K562 (cell line): ENCODE data around the gene TRIM65. TPM values are rescaled to one million over a fixed set of nuclear protein-coding genes. Genes with fewer than 3 reads are reported as not detected.

Experiments
- CBFA2T3 ChIP-seq: fragments of 450-650 bp; IDR thresholded peaks from 2 replicates; pipeline ENCODE4 v1.6.1; 2017
- CLOCK ChIP-seq: fragments of 250-450 bp; sonication (Bioruptor Pico); IDR thresholded peaks from 2 replicates; pipeline ENCODE4 v1.4.0; 2020; ENCODE audit warnings: mild to moderate bottlenecking, moderate library complexity, borderline replicate concordance
- DACH1 ChIP-seq: fragments of 450-650 bp; IDR thresholded peaks from 2 replicates; pipeline ENCODE4 v1.6.1; 2018; ENCODE audit not compliant: partially characterized antibody
- ELF2 ChIP-seq: fragments of 250-450 bp; sonication (Bioruptor Pico); IDR thresholded peaks from 2 replicates; pipeline ENCODE4 v1.5.0; 2021; ENCODE audit warnings: mild to moderate bottlenecking
- ELK3 ChIP-seq: fragments of 450-650 bp; formaldehyde crosslinking; IDR thresholded peaks from 2 replicates; pipeline ENCODE4 v1.4.0; 2020; ENCODE audit warnings: mild to moderate bottlenecking
- GATAD2A ChIP-seq: fragments of 450-650 bp; IDR thresholded peaks from 2 replicates; pipeline ENCODE4 v1.6.1; 2017
- HDGF ChIP-seq: fragments of 450-650 bp; IDR thresholded peaks from 2 replicates; pipeline ENCODE4 v1.6.1; 2016
- KHSRP ChIP-seq: fragments of 450-650 bp; IDR thresholded peaks from 2 replicates; pipeline ENCODE4 v1.6.1; 2017
- PRPF4 ChIP-seq: fragments of 200-400 bp; formaldehyde crosslinking; IDR thresholded peaks from one replicate; pipeline ENCODE4 v1.6.1; 2017; ENCODE audit warnings: low read length, low read depth, mild to moderate bottlenecking; ENCODE audit not compliant: insufficient read depth, poor library complexity, severe bottlenecking
- STAT5A ChIP-seq: IDR thresholded peaks from 2 replicates; pipeline ENCODE4 v1.6.1; 2012; ENCODE audit warnings: low read length, inconsistent platforms, borderline replicate concordance
- TAF7 ChIP-seq: fragments of 450-650 bp; IDR thresholded peaks from 2 replicates; pipeline ENCODE4 v1.6.1; 2016; ENCODE audit warnings: missing genetic modification characterization, missing compliant biosample characterization
- ZBTB43 ChIP-seq: sonication (generic); formaldehyde crosslinking; IDR thresholded peaks from 2 replicates; pipeline ENCODE4 v1.8.0; 2023; ENCODE audit warnings: mild to moderate bottlenecking, missing genetic modification reagents
- ZNF407 ChIP-seq: fragments of 450-650 bp; IDR thresholded peaks from 2 replicates; pipeline ENCODE4 v1.6.1; 2016; ENCODE audit warnings: low read depth
- polyA plus RNA-seq, 8 experiments: library from polyadenylated mRNA; depleted of rRNA in 4 of 8; stranded (reverse) in 5 of 8; unstranded in 3 of 8; fragments of >200 nt; fragmentation: Nextera tagmentation in 2 of 8; fragmentation: Illumina TruSeq in 1 of 8; extraction: Ambion mirVana in 2 of 8; extraction: Trizol in 1 of 8; gene quantifications; 2 replicates each; pipeline versions ENCODE4 v1.2.1 to v1.2.3, GENCODE V29; 2011 to 2014; ENCODE audit warnings: inconsistent platforms in 1 of 8, missing spikeins in 1 of 8
- total RNA-seq, 7 experiments: library from RNA; depleted of rRNA in 6 of 7; stranded (reverse); fragments of >200 nt in 6 of 7; fragmentation: Illumina TruSeq in 2 of 7; extraction: Trizol in 2 of 7; gene quantifications; 2 replicates each; pipeline versions ENCODE4 v1.2.1 to v1.2.3, GENCODE V29; 2011 to 2021; ENCODE audit warnings: low replicate concordance in 1 of 7
- TF ChIP-seq, protein P1 (sequence below): fragments of 250-450 bp; sonication (Bioruptor Pico); IDR thresholded peaks from 2 replicates; pipeline ENCODE4 v1.4.0; 2020

TRIM65 gene
- total and polyA plus RNA-seq, 9 of the 15 experiments (the other 6 are each of a cell fraction or from before 2014, with no cell fraction given): 2.8 to 45.7 (median 22.9) TPM

GRCh38 chr17:75855310-75856061, 41.3 kb downstream of the TRIM65 start, which contains the start of gene WBP2 (continued):
- TF ChIP-seq CLOCK (no peak), PRPF4 (peak; percentile 46), ELK3 (CRISPR knock-in tag) (no peak), KHSRP (no peak), ELF2 (CRISPR knock-in tag) (peak; percentile 80), HDGF (no peak), GATAD2A (no peak), DACH1 (no peak), ZNF407 (no peak), STAT5A (no peak), ZBTB43 (CRISPR knock-in tag) (no peak), TAF7 (tag) (peak; percentile 60; the same call in 1 of the 2 replicates), CBFA2T3 (no peak)
- TF ChIP-seq, protein P1, sequence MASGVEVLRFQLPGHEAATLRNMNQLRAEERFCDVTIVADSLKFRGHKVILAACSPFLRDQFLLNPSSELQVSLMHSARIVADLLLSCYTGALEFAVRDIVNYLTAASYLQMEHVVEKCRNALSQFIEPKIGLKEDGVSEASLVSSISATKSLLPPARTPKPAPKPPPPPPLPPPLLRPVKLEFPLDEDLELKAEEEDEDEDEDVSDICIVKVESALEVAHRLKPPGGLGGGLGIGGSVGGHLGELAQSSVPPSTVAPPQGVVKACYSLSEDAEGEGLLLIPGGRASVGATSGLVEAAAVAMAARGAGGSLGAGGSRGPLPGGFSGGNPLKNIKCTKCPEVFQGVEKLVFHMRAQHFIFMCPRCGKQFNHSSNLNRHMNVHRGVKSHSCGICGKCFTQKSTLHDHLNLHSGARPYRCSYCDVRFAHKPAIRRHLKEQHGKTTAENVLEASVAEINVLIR (CRISPR knock-in tag): no peak; the same call in 1 of the 2 replicates
